GM12878 (cell line): Measurements from ENCODE around the gene POLR3G. TPM values are rescaled to one million over a fixed set of nuclear protein-coding genes. Genes with fewer than 3 reads are reported as not detected.

Source experiments
- ATAC-seq: fragments of 200-7000 bp; cut with Tn5 transposase; 3 replicates; pipeline ENCODE4 v1.9.1; 2020; ENCODE audit warnings: mild to moderate bottlenecking, moderate library complexity
- BruUV-seq: library from RNA; stranded (reverse); fragments of 400-500 nt; replicated peaks from 2 replicates; lab custom pipeline; 2021; lab: Mats Ljungman, UMichigan
- CTCF ChIA-PET: fragments of 300-600 bp; sonication (Branson Sonifier 250); formaldehyde crosslinking; extraction: SDS; loops from one replicate; lab custom pipeline; 2021; ENCODE audit warnings: inconsistent platforms; lab: Yijun Ruan, JAX
- POLR2A ChIA-PET: fragments of 350-600 bp; formaldehyde crosslinking; extraction: SDS; loops from one replicate; lab custom pipeline; 2021; ENCODE audit warnings: inconsistent platforms; lab: Charles Lee
- RAD21 ChIA-PET: fragments of 300-600 bp; sonication (Branson Sonifier 250); formaldehyde crosslinking; loops from one replicate; lab custom pipeline; 2023; ENCODE audit warnings: antibody characterized with exemption; ENCODE audit not compliant: unreplicated experiment; lab: Charles Lee
- SMC1A ChIA-PET: fragments of 300-600 bp; sonication (Branson Sonifier 250); formaldehyde crosslinking; loops from one replicate; lab custom pipeline; 2023; ENCODE audit not compliant: unreplicated experiment, uncharacterized antibody; lab: Charles Lee
- DNase-seq: peaks from one replicate; pipeline ENCODE4 v3.0.0-alpha.2; 2011; ENCODE audit warnings: low read depth, low spot score
- FAIRE-seq: peaks from 3 replicates; lab custom pipeline; 2011; peaks lifted over from hg19 to GRCh38; lab: Jason Lieb, UNC
- H2AFZ ChIP-seq: 2 replicates; pipeline ENCODE4 v1.6.0; 2011; ENCODE audit warnings: low read depth, low read length, control low read depth; ENCODE audit not compliant: control insufficient read depth
- H3K27ac ChIP-seq: 2 replicates; pipeline ENCODE4 v1.5.1; 2011; ENCODE audit warnings: control low read depth; ENCODE audit not compliant: control insufficient read depth, insufficient read depth
- H3K27me3 ChIP-seq, 2 experiments: replicated peaks in 1 of 2; 2 replicates each; pipeline versions ENCODE4 v1.6.0 to v1.6.1; 2011; ENCODE audit warnings: low read length in 1 of 2; ENCODE audit not compliant: control insufficient read depth in 2 of 2, insufficient read depth in 2 of 2
- H3K36me3 ChIP-seq, 2 experiments: 2 replicates each; pipeline ENCODE4 v1.5.1; 2011; ENCODE audit warnings: low read length in 1 of 2; ENCODE audit not compliant: control insufficient read depth in 2 of 2, insufficient read depth in 2 of 2
- H3K4me1 ChIP-seq: 2 replicates; pipeline ENCODE4 v1.6.1; 2011; ENCODE audit warnings: mild to moderate bottlenecking, low read length, moderate library complexity, mixed read lengths; ENCODE audit not compliant: control insufficient read depth, insufficient read depth
- H3K4me2 ChIP-seq: 2 replicates; pipeline ENCODE4 v1.6.0; 2011; ENCODE audit warnings: control low read depth; ENCODE audit not compliant: control insufficient read depth, insufficient read depth
- H3K4me3 ChIP-seq: fragments of 200-600 bp; sonication (generic); 2 replicates; pipeline ENCODE4 v1.5.1; 2016
- H3K79me2 ChIP-seq: 2 replicates; pipeline ENCODE4 v1.6.0; 2011; ENCODE audit warnings: low read length; ENCODE audit not compliant: control insufficient read depth, insufficient read depth
- H3K9ac ChIP-seq: 2 replicates; pipeline ENCODE4 v1.8.0; 2011; ENCODE audit warnings: low read length, control low read depth, mixed read lengths; ENCODE audit not compliant: control insufficient read depth, insufficient read depth
- H3K9me3 ChIP-seq: replicated peaks from 3 replicates; pipeline ENCODE4 v1.5.1; 2011; ENCODE audit warnings: mild to moderate bottlenecking, low read length; ENCODE audit not compliant: control insufficient read depth, insufficient read depth
- H4K20me1 ChIP-seq: 2 replicates; pipeline ENCODE4 v1.6.0; 2011; ENCODE audit not compliant: control insufficient read depth, insufficient read depth
- BCLAF1 ChIP-seq: fragments of 450-650 bp; IDR thresholded peaks from 2 replicates; pipeline ENCODE4 v1.6.1; 2017; ENCODE audit warnings: antibody characterized with exemption, mild to moderate bottlenecking, moderate library complexity
- CHD1 ChIP-seq: IDR thresholded peaks from 2 replicates; pipeline ENCODE4 v1.6.1; 2012; ENCODE audit warnings: low read depth, low read length, improper control_type of control experiment
- CUX1 ChIP-seq: IDR thresholded peaks from 2 replicates; pipeline ENCODE4 v1.6.1; 2012; ENCODE audit warnings: improper control_type of control experiment, low read depth, low read length; ENCODE audit not compliant: insufficient replicate concordance
- E4F1 ChIP-seq: fragments of 450-650 bp; IDR thresholded peaks from 2 replicates; pipeline ENCODE4 v1.6.1; 2018; ENCODE audit warnings: borderline replicate concordance, mild to moderate bottlenecking; ENCODE audit not compliant: partially characterized antibody
- FOXK2 ChIP-seq: fragments of 450-650 bp; IDR thresholded peaks from 2 replicates; pipeline ENCODE4 v1.6.1; 2017; ENCODE audit warnings: mild to moderate bottlenecking, moderate library complexity
- MEF2A ChIP-seq: IDR thresholded peaks from 2 replicates; pipeline ENCODE4 v1.6.1; 2011; ENCODE audit warnings: low read depth, mild to moderate bottlenecking, low read length, moderate library complexity; ENCODE audit not compliant: insufficient read depth
- NKRF ChIP-seq: fragments of 450-650 bp; conservative IDR thresholded peaks from 2 replicates; pipeline ENCODE4 v1.6.1; 2017; ENCODE audit warnings: mild to moderate bottlenecking, moderate library complexity
- NR2F1 ChIP-seq: fragments of 450-650 bp; conservative IDR thresholded peaks from 2 replicates; pipeline ENCODE4 v1.6.1; 2017; ENCODE audit warnings: mild to moderate bottlenecking
- POLR2A ChIP-seq: IDR thresholded peaks from 2 replicates; pipeline ENCODE4 v1.6.1; 2011; ENCODE audit warnings: low read depth, mild to moderate bottlenecking, low read length
- SMAD1 ChIP-seq: fragments of 450-650 bp; IDR thresholded peaks from 2 replicates; pipeline ENCODE4 v1.6.1; 2018; ENCODE audit warnings: mild to moderate bottlenecking, low read depth; ENCODE audit not compliant: partially characterized antibody
- SP1 ChIP-seq: IDR thresholded peaks from one replicate; pipeline ENCODE4 v1.6.1; 2011; ENCODE audit warnings: low read depth, low read length
- TCF3 ChIP-seq: IDR thresholded peaks from 2 replicates; pipeline ENCODE4 v1.6.1; 2012; ENCODE audit warnings: low read depth, mild to moderate bottlenecking, low read length, borderline replicate concordance; ENCODE audit not compliant: insufficient read depth
- WGBS: methylation state at CpG from one replicate; pipeline ENCODE4 v1.1.6; 2016; ENCODE audit warnings: low lambda C conversion rate; ENCODE audit not compliant: insufficient replicate concordance, insufficient coverage; ENCODE audit errors: missing lambda C conversion rate; 5-methylcytosine and 5-hydroxymethylcytosine counted together
- in situ Hi-C: fragments of 300-500 bp; cut with MboI; formaldehyde crosslinking; loops from 9 replicates; pipeline ENCODE4 v1.14.3; 2018; ENCODE audit warnings: mixed read lengths
- intact Hi-C: fragments of 100-400 bp; cut with micrococcal nuclease; formaldehyde crosslinking; loops from one replicate; pipeline ENCODE4 v1.14.2; 2022; ENCODE audit not compliant: unreplicated experiment
- polyA plus RNA-seq, 11 experiments: library from polyadenylated mRNA; depleted of rRNA in 4 of 11; unstranded in 6 of 11; stranded (reverse) in 5 of 11; fragments of >200 nt; fragmentation: Nextera tagmentation in 4 of 11; fragmentation: Illumina TruSeq in 1 of 11; extraction: Ambion mirVana in 4 of 11; extraction: Trizol in 1 of 11; gene quantifications; 1 replicate in 1 of 11; 2 replicates in 10 of 11; pipeline versions ENCODE4 v1.2.1 to v1.2.3, GENCODE V29; 2011 to 2016; ENCODE audit warnings: inconsistent platforms in 2 of 11, missing spikeins in 2 of 11, low read depth in 1 of 11
- total RNA-seq, 4 experiments: library from RNA; depleted of rRNA in 3 of 4; stranded (reverse); fragments of >200 nt in 3 of 4; fragmentation: Illumina TruSeq in 1 of 4; extraction: Trizol in 1 of 4; gene quantifications; 2 replicates each; pipeline versions ENCODE4 v1.2.1 to v1.2.3, GENCODE V29; 2013 to 2021

POLR3G gene
- total and polyA plus RNA-seq, 10 of the 15 experiments (the other 5 are each of a cell fraction or from before 2014, with no cell fraction given): 15.2 to 50.9 (median 27.5) TPM

GRCh38 chr5:90550963-90551362 is 76.3 kb downstream of the POLR3G start:
- DNase-seq (no peak), FAIRE-seq (no peak)
- TF ChIP-seq BCLAF1: no peak
- TF ChIP-seq POLR2A: no peak
- no peak for TF ChIP-seq SP1
- no peak for TF ChIP-seq FOXK2
- TF ChIP-seq CHD1: no peak
- TF ChIP-seq CUX1: no peak
- no peak for TF ChIP-seq MEF2A
- TF ChIP-seq NKRF: no peak
- no peak for TF ChIP-seq SMAD1
- no peak for TF ChIP-seq TCF3
- no peak for TF ChIP-seq NR2F1
- no peak for TF ChIP-seq E4F1

More at GRCh38 chr5:90550963-90551362, 76.3 kb downstream of the POLR3G start:
- Histone ChIP-seq H3K27ac (no peak overlapping the region), H3K9me3 (no peaks in the 10 kb centered on the region), H3K36me3 (no peaks in the 10 kb centered on the region), H3K4me3 (no peak overlapping the region), H3K27me3 (no peaks in the 10 kb centered on the region; a peak in 2 of 4 replicates), H3K9ac (no peak overlapping the region), H4K20me1 (no peaks in the 10 kb centered on the region), H3K79me2 (no peaks in the 10 kb centered on the region), H3K4me1 (no peaks in the 10 kb centered on the region), H3K4me2 (no peak overlapping the region), H2AFZ (no peak overlapping the region)
- ChIA-PET RAD21 (no interaction called here), SMC1A (no interaction called here), CTCF (interaction anchor here (1.3 kb wide), 1 partner anchor 112 kb away, joined by 3 read pairs; no protein-coding TSS in a partner anchor), POLR2A (no interaction called here)
- ATAC-seq: no peak
- WGBS: 0% methylated on average over 3 of the region's 3 CpGs
- intact Hi-C loops: no loop called here
- in situ Hi-C loops: no loop called here
- no TSS peak for BruUV-seq
